HFFc6 (cell line): ENCODE measurements around the gene FYB2. TPM values are rescaled to one million over a fixed set of nuclear protein-coding genes. Genes with fewer than 3 reads are reported as not detected.

Experiments
- DNase-seq: peaks from one replicate; pipeline ENCODE4 v3.0.0-alpha.2; 2018
- H3K27ac Mint-ChIP-seq: 2 replicates; pipeline ENCODE4 v1.8.0; 2020; ENCODE audit warnings: mild to moderate bottlenecking, mixed read lengths
- H3K27me3 Mint-ChIP-seq: 2 replicates; pipeline ENCODE4 v1.8.0; 2021; ENCODE audit warnings: mild to moderate bottlenecking, moderate library complexity, mixed read lengths; ENCODE audit not compliant: insufficient read depth
- H3K36me3 Mint-ChIP-seq: 2 replicates; pipeline ENCODE4 v1.8.0; 2021; ENCODE audit warnings: low read depth, mixed read lengths
- H3K4me1 Mint-ChIP-seq: 2 replicates; pipeline ENCODE4 v1.8.0; 2020; ENCODE audit warnings: low read depth, mixed read lengths
- H3K4me3 Mint-ChIP-seq: 2 replicates; pipeline ENCODE4 v1.8.0; 2020; ENCODE audit warnings: mild to moderate bottlenecking, moderate library complexity, mixed read lengths
- H3K9me3 Mint-ChIP-seq: 2 replicates; pipeline ENCODE4 v1.8.0; 2020; ENCODE audit warnings: mild to moderate bottlenecking, mixed read lengths
- total RNA-seq, 6 experiments: library from RNA; stranded (reverse); fragmentation: NEBNext Ultra II Directional; extraction: Animal tissue kit (Norgen Biotek cat#: 25700); gene quantifications; 2 replicates in 1 of 6; 3 replicates in 5 of 6; pipeline ENCODE4 v1.2.3, GENCODE V29; 2021
- TF ChIP-seq, protein P1 (sequence below): fragments of 200-600 bp; sonication (generic); IDR thresholded peaks from 2 replicates; pipeline ENCODE4 v1.5.0; 2021; ENCODE audit warnings: antibody characterized with exemption, mild to moderate bottlenecking

The FYB2 gene
- total RNA-seq, 6 experiments from 2014 or later: 0.11 TPM; not detected in 5

- Mint-ChIP-seq H3K36me3 (no peaks in the 10 kb centered on the region), H3K27me3 (peaks cover 2% of the 10 kb centered on the region; the same call in 1 of the 2 replicates), H3K9me3 (no peaks in the 10 kb centered on the region), H3K4me1 (no peaks in the 10 kb centered on the region), H3K4me3 (no peak overlapping the region), H3K27ac (no peak overlapping the region)
- TF ChIP-seq, protein P1, sequence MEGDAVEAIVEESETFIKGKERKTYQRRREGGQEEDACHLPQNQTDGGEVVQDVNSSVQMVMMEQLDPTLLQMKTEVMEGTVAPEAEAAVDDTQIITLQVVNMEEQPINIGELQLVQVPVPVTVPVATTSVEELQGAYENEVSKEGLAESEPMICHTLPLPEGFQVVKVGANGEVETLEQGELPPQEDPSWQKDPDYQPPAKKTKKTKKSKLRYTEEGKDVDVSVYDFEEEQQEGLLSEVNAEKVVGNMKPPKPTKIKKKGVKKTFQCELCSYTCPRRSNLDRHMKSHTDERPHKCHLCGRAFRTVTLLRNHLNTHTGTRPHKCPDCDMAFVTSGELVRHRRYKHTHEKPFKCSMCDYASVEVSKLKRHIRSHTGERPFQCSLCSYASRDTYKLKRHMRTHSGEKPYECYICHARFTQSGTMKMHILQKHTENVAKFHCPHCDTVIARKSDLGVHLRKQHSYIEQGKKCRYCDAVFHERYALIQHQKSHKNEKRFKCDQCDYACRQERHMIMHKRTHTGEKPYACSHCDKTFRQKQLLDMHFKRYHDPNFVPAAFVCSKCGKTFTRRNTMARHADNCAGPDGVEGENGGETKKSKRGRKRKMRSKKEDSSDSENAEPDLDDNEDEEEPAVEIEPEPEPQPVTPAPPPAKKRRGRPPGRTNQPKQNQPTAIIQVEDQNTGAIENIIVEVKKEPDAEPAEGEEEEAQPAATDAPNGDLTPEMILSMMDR: no peak
- DNase-seq: no peak
Measured at GRCh38 chr1:56755911-56756310, 63.3 kb downstream of the FYB2 start.

DNA sequence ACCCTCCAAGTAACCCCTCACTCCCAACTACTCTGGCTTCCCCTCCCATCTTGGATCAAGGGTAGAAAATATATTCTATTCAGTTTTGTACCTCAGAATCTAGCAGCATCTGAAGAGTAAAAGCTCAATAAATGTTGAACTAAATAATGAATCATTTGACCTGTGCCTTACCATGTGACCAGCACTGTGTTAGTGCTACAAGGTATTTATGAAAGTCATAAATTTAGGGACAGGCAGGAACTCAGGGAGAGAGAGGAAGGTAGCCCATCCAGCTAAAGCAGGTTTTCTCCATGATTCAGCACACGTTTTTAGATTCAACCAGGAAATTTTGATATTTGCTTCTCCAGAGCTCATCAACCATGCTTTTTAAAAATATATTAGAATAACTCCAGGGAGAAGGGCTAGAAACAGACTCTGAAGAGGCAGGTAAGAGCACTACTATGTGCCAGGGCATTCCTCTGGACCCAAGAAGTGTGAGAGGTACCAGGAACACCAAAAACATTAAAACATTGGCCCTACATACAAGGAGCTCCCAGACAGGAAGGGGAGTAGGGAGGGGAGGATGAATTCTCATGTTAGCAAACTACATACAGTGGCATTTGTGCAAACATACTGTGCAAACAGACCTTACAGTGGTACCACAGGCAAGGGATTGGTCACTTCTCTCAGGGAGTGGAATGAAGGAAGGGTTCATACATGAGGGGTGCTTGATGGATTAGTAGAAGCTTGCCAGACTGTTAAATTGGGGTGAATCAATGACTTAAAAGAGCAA lies 64.3 kb downstream of the FYB2 start:
- Mint-ChIP-seq H3K9me3 (no peaks in the 10 kb centered on the region), H3K27ac (no peak overlapping the region), H3K36me3 (no peaks in the 10 kb centered on the region), H3K4me1 (no peaks in the 10 kb centered on the region), H3K4me3 (no peak overlapping the region), H3K27me3 (peaks cover 2% of the 10 kb centered on the region; the same call in 1 of the 2 replicates)
- TF ChIP-seq, protein P1: no peak
- DNase-seq: no peak

DNA sequence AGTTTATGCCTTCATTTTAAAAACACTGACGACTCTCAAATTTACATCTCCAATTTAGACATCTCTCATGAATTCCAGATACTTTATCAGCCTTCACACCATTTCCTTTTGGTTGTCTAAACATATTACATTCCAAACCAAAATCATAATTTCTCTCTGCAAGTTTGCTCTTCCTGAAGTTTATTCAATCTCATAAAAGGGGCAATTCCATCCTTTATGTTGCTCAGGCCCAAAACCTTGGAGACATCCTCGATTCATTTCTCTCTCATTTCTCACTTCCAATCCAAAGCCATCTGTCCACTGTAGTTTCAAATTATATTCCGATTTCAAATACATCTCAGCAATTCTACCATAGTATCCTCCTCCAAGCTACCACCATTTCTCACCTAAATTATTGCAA lies 74.0 kb downstream of the FYB2 start:
- no peaks in the 10 kb centered on the region for H3K9me3 Mint-ChIP-seq
- H3K27me3 Mint-ChIP-seq: no peaks in the 10 kb centered on the region
- no peaks in the 10 kb centered on the region for H3K4me1 Mint-ChIP-seq
- no peak overlapping the region for H3K4me3 Mint-ChIP-seq
- no peak overlapping the region for H3K27ac Mint-ChIP-seq
- no peaks in the 10 kb centered on the region for H3K36me3 Mint-ChIP-seq
- no peak for DNase-seq
- TF ChIP-seq, protein P1: no peak

- H3K27ac Mint-ChIP-seq: no peak overlapping the region
- H3K9me3 Mint-ChIP-seq: no peaks in the 10 kb centered on the region
- no peak for DNase-seq
- no peaks in the 10 kb centered on the region for H3K36me3 Mint-ChIP-seq
- TF ChIP-seq, protein P1: no peak
- peaks cover 5% of the 10 kb centered on the region for H3K27me3 Mint-ChIP-seq
- H3K4me1 Mint-ChIP-seq: no peaks in the 10 kb centered on the region
- H3K4me3 Mint-ChIP-seq: no peak overlapping the region
Measured at GRCh38 chr1:56728964-56729363, 90.2 kb downstream of the FYB2 start.

DNA sequence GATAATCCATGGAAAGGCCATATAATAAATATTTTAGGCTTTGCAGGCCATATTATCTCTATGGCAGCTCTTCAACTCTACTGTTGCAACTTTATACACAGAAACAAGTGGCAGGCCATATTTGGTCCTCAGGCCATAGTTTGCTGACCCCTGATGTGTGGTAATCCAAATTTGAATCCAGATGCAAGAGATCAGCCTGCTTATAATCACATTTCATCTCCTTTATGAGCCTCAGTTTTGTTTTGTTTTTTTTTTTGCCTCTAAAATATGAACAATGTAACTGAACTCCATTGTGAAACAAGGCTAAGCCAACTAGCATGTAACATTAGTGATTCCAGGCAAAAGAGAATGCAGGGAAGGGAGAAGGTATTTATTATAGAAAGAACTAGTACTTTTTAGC lies 92.5 kb downstream of the FYB2 start:
- TF ChIP-seq, protein P1: no peak
- H3K9me3 Mint-ChIP-seq: no peaks in the 10 kb centered on the region
- DNase-seq: no peak
- H3K27me3 Mint-ChIP-seq: peaks cover 5% of the 10 kb centered on the region
- no peaks in the 10 kb centered on the region for H3K4me1 Mint-ChIP-seq
- no peaks in the 10 kb centered on the region for H3K36me3 Mint-ChIP-seq
- H3K27ac Mint-ChIP-seq: no peak overlapping the region
- H3K4me3 Mint-ChIP-seq: no peak overlapping the region
